Cardiac muscle cell (in vitro differentiated cells and primary cell): ENCODE measurements around the gene STON1. TPM values are rescaled to one million over a fixed set of nuclear protein-coding genes. Genes with fewer than 3 reads are reported as not detected.

Source experiments
- DNase-seq, 2 donors: peaks; one replicate each; pipeline versions ENCODE4 v3.0.0 to v3.0.0-alpha.2; 2010 to 2017; ENCODE audit warnings: low read depth in 1 of 2, low spot score in 1 of 2
- H3K27ac ChIP-seq: fragments of 200-600 bp; sonication (generic); 2 replicates; pipeline ENCODE4 v1.5.1; 2016
- H3K27me3 ChIP-seq: fragments of 200-600 bp; sonication (generic); 2 replicates; pipeline ENCODE4 v1.6.0; 2016; ENCODE audit warnings: control low read depth
- H3K36me3 ChIP-seq: fragments of 200-600 bp; sonication (generic); 2 replicates; pipeline ENCODE4 v1.5.1; 2016; ENCODE audit warnings: control low read depth
- H3K4me1 ChIP-seq: fragments of 200-600 bp; sonication (generic); 2 replicates; pipeline ENCODE4 v1.8.1; 2017; ENCODE audit warnings: low read depth, mild to moderate bottlenecking, mixed run types
- H3K4me3 ChIP-seq: fragments of 200-600 bp; sonication (generic); 2 replicates; pipeline ENCODE4 v1.5.1; 2016; ENCODE audit warnings: mild to moderate bottlenecking
- H3K9me3 ChIP-seq: fragments of 200-600 bp; sonication (generic); 2 replicates; pipeline ENCODE4 v1.5.1; 2017; ENCODE audit warnings: low read depth, mild to moderate bottlenecking, control low read depth
- polyA plus RNA-seq: library from polyadenylated mRNA; unstranded; fragments of >200 nt; fragmentation: Nextera tagmentation; extraction: Ambion mirVana; gene quantifications from 2 replicates; pipeline ENCODE4 v1.2.1, GENCODE V29; 2016
- total RNA-seq: library from RNA; depleted of rRNA; stranded (reverse); fragments of >200 nt; gene quantifications from 2 replicates; pipeline ENCODE4 v1.2.3, GENCODE V29; 2016
- TF ChIP-seq, protein P1 (sequence below): IDR thresholded peaks from 2 replicates; pipeline ENCODE4 v1.5.1; 2012; ENCODE audit warnings: low read depth, mild to moderate bottlenecking, low read length

The STON1 gene
- total and polyA plus RNA-seq, 2 experiments from 2014 or later = 4.9 to 9.5 TPM

DNA sequence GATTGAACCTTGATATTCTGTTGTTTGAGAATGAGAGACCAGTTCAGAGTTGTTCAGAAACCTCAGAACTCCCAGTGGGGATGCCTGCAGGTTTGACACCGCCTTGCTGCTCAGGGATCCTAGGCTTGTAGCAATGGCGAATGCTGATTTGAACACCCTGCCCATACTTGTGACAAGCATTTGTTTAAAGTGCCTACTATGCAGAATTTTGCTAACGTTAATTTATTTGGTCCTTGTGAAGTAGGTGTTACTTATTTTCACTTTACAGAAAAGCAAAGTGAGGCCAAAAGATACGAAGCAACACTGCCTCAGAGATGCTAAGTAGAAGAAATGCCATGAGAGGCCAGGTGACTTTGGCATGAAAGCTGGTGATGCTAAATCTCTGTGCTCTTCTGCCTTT lies 32.3 kb downstream of the STON1 start:
- Histone ChIP-seq H3K4me3 (no peak overlapping the region), H3K27me3 (no peaks in the 10 kb centered on the region), H3K27ac (no peak overlapping the region), H3K36me3 (no peaks in the 10 kb centered on the region), H3K4me1 (peaks cover 10% of the 10 kb centered on the region), H3K9me3 (no peaks in the 10 kb centered on the region)
- no peak for DNase-seq
- TF ChIP-seq, protein P1, sequence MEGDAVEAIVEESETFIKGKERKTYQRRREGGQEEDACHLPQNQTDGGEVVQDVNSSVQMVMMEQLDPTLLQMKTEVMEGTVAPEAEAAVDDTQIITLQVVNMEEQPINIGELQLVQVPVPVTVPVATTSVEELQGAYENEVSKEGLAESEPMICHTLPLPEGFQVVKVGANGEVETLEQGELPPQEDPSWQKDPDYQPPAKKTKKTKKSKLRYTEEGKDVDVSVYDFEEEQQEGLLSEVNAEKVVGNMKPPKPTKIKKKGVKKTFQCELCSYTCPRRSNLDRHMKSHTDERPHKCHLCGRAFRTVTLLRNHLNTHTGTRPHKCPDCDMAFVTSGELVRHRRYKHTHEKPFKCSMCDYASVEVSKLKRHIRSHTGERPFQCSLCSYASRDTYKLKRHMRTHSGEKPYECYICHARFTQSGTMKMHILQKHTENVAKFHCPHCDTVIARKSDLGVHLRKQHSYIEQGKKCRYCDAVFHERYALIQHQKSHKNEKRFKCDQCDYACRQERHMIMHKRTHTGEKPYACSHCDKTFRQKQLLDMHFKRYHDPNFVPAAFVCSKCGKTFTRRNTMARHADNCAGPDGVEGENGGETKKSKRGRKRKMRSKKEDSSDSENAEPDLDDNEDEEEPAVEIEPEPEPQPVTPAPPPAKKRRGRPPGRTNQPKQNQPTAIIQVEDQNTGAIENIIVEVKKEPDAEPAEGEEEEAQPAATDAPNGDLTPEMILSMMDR = no peak

DNA sequence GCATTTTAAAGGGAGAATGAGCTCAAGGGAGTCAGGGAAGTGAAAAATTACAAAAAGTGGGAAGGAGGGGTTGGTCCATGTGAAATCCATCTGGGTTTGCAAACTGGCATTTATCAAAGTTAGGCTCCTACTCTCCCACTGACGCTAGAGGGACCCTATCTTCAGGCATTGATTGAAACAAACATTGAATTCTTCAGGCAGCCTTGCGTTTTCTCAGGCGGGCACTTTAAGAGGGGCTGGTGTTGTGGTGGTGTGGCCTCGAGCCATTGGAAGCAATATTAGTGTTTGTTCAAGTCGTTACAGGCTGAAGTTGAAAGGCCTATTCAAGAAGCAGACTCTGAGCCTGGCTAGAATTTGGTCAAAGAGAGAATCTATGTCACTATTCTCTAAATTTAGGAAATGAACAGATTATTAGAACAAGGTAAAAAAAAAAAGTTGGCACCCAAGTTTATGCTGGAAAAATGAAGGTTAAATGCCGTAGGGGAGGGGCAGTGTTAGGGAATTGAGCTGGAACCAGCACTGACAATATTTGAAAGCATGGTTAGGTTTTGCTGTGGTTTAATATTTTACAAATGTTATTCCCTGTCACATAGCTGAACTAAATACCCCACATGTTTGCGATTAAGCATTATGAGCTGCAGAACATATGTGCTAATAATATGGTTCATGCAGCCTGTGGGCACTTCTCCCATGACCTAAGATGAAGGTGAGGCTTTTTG lies 36.8 kb downstream of the STON1 start:
- Histone ChIP-seq H3K4me3 (no peak overlapping the region), H3K4me1 (peaks cover 3% of the 10 kb centered on the region), H3K36me3 (no peaks in the 10 kb centered on the region), H3K27me3 (no peaks in the 10 kb centered on the region), H3K9me3 (no peaks in the 10 kb centered on the region), H3K27ac (no peak overlapping the region)
- TF ChIP-seq, protein P1 = peak; percentile 57
- DNase-seq = peak in 1 of 2 donors; percentile 58

DNA sequence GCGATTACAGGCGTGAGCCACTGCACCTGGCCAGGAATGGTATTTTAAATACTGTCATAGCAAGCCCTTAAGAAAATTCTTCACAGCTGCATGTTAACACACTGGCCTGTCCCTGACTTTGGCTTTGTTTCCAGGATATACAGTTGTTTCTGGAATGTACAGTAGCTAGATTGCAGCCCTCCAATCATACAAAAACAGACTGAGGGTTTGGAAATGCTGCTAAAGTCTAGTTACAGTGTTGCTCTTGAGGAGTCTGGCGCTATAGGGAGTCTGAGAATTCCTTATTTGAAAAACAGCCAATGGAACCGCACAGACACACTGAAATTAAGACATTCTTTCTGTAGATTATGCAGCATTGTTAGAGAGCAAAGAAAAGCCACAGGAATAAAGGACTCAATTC lies 37.7 kb downstream of the STON1 start:
- DNase-seq = peak in 1 of 2 donors; percentile 93
- TF ChIP-seq, protein P1 = no peak
- Histone ChIP-seq H3K4me3 (no peak overlapping the region), H3K4me1 (peaks cover 6% of the 10 kb centered on the region), H3K36me3 (no peaks in the 10 kb centered on the region), H3K27ac (no peak overlapping the region), H3K9me3 (no peaks in the 10 kb centered on the region), H3K27me3 (no peaks in the 10 kb centered on the region)

DNA sequence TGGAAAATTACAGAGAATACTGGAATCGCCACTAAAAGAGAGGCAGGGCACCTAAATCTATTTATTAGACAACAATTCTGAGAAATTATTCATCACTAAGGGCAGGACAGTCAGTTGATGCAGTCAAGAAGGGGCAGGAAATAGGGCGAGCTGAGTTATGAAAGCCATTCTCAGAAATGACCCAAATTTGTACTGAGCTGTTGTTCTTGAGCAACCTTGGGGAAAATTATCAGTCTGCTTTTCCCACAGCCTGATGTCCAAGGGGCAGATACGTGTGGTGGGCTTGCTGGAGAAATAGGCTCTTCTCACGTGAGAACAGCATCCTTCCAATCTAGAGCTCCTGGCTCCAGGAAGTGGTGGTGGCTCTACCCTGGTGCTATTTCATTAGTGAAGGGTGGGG lies 38.6 kb downstream of the STON1 start:
- Histone ChIP-seq H3K4me1 (peaks cover 8% of the 10 kb centered on the region), H3K4me3 (no peak overlapping the region), H3K36me3 (no peaks in the 10 kb centered on the region), H3K27ac (no peak overlapping the region), H3K27me3 (no peaks in the 10 kb centered on the region), H3K9me3 (no peaks in the 10 kb centered on the region)
- peak in 1 of 2 donors; percentile 90 for DNase-seq
- TF ChIP-seq, protein P1 = no peak

DNA sequence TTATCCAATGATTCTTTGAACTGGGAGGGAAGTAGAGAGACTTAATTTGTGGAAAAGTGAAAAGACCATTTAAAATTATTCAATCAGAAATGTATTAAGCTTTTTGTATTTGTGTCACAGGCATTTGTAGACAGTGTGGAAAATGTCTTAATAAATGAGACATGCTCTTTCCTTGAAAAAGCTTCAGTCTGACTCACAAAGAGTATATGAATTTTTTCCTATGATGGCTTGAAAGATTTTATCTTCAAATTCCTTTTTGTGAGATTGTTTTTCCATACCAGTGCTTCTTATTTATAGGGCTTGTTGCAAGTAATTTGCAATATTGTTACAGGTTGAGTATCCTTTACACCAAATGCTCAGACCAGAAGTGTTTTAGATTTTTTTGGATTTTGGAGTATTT lies 39.5 kb downstream of the STON1 start:
- no peak overlapping the region for H3K27ac ChIP-seq
- no peaks in the 10 kb centered on the region for H3K27me3 ChIP-seq
- H3K9me3 ChIP-seq = no peaks in the 10 kb centered on the region
- H3K4me3 ChIP-seq = no peak overlapping the region
- no peaks in the 10 kb centered on the region for H3K36me3 ChIP-seq
- DNase-seq = peak in 1 of 2 donors; percentile 38
- peaks cover 8% of the 10 kb centered on the region for H3K4me1 ChIP-seq
- TF ChIP-seq, protein P1 = no peak
